DMS53 treated with DMSO at 0.1 percent for 48 hours (cell line): ENCODE results near the gene DCTN1.

ENCODE experiments used
- DNase-seq: peaks from one replicate; lab custom pipeline; 2025; ENCODE audit not compliant: unreplicated experiment; lab: John Stamatoyannopoulos, UW

The DCTN1 gene

GRCh38 chr2:74327627-74328026 lies 52.5 kb downstream of the DCTN1 start:
- no peak for DNase-seq

GRCh38 chr2:74327199-74327598 lies 52.9 kb downstream of the DCTN1 start:
- DNase-seq: no peak

DNA sequence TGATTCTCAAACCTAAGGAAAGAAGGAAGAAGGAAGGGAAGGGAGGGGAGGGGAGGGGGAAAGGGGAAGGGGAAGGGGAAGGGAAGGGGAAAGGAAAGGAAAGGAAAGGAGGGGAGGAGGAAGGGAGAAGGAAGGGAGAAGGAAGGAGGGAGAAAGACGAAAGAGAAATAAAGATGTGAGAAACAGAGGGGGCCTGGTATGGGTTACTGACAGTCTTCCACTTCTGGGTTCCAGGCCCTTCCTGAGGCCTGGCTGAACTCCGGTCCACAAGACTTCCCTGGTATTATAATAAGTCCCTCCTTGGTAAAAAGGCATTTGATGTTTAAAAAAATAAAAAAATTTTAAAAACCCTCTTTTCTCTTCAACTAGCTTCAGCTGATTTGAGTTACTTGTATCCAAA lies 54.3 kb downstream of the DCTN1 start:
- no peak for DNase-seq

DNA sequence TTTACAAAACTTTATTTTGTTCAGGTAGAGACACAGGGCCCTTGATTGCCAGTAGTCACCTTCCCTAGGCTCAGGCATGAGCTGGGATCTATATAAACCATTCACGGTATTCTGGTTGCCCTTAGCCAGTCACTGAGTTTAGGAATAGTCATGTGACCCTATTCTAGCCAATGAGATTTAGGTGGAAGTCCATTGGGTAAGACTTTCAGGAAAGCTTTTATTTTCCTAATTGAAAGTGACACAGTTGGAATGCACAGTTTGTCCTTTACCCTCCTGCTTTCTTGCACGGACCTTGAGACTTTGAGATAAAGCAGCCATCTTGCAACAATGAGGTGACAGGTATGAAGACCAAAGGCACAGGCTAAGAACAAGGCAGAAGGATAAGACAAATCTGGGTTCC lies 58.4 kb downstream of the DCTN1 start:
- DNase-seq: no peak

GRCh38 chr2:74317701-74318100 lies 62.4 kb downstream of the DCTN1 start:
- DNase-seq: no peak

GRCh38 chr2:74316627-74317295 lies 63.4 kb downstream of the DCTN1 start:
- no peak for DNase-seq

DNA sequence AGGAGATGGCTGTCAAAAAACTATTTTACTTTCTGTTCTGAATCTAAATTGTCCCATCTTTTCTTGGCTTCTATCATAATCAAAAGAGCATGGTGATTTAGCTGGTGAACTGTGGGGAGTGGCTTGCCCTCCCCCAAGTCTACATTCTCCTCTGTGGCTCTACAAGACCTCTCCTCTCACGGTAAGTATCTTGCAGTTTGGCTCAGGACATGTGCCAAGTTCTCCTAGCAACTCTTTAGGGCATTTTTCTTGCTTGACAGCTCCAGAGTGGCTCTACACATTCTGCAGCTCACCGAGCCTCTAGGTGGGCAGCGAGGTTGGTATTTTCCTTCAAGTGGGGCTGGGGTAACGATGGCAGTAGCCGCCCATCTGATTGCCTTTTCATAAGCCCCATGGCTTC lies 66.0 kb downstream of the DCTN1 start:
- DNase-seq: no peak

DNA sequence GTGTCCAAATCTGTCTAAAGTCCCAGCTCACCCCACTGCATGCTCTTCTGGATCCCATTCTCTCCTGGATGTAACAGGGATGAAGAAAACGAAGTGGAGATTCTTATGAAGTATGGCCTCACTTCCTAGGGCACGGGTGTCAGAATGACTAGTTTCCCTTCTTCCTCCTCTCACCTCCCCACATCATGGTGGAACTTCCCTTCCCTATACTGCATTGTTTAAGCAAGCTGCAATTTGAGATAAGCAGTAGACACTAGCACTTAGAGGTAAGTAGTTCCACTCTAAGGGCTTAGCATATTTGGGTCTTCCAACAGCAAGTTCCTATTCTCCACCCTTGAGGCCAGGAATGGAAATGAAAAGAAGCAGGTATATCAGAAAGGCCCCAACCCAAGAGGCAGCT lies 66.6 kb downstream of the DCTN1 start:
- DNase-seq: no peak

DNA sequence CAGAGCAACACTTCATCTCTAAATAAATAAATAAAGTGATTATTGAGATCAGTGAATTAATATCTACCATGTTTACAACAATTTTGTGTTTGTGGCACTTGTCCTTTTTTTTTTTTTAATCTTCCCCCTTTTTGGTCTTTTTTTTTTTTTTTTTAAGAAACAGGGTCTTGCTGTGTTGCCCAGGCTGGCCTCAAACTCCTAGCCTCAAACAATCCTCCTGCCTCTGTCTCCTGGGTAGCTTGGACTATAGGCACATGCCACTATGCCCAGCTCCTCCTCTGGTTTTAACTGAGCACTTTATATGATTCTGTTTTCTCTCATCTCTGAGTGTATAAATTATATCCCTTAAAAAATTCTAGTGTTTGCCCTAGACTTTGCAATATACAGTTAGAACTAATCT lies 67.2 kb downstream of the DCTN1 start:
- DNase-seq: no peak
